Stimulated activated CD8-positive, alpha-beta memory T cell treated with anti-CD3 and anti-CD28 coated beads, Interleukin-12 subunit alpha, Interleukin-12 subunit beta, amount 100 ng/mL, for 24 hours (primary cell): ENCODE measurements around the gene DNAH12.
"Not testable (repeated sequence)": the region's sequence is repeated elsewhere in the genome, so short reads cannot be mapped to it uniquely, and the experiment has no call there.

Experiments
- DNase-seq: peaks from one replicate; pipeline ENCODE4 v3.0.0-alpha.2; 2020; ENCODE audit errors: extremely low read depth

The DNAH12 gene

DNA sequence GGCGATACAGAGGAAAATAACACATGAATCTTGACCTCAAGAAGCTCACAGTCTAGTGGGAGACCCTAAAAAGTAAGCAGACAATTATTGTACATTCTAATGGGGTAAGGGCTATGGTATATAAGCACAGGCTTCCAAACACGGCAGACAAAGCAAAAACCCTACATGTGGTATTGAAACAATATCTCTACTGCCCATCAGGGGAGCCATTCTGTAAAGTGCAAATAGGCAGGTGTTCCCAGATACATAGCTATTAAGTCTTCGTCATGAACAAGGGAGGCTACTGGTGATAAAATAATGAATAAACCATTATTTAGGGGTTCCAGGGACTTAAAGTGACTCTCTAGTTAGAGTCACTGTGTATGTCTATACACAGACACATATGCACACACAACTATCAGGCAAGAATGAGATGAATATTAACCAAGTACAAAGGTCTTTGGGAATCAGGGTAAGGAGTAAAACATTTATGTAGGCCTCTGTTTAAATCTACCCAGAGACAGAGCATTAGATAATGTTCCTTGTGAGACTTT, 213.0 kb downstream of the DNAH12 start:
- no peak for DNase-seq

DNA sequence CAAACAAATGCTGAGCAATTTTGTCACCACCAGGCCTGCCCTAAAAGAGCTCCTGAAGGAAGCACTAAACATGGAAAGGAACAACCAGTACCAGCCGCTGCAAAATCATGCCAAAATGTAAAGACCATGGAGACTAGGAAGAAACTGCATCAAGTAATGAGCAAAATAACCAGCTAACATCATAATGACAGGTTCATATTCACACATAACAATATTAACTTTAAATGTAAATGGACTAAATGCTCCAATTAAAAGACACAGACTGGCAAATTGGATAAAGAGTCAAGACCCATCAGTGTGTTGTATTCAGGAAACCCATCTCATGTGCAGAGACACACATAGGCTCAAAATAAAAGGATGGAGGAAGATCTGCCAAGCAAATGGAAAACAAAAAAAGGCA, 217.6 kb downstream of the DNAH12 start:
- DNase-seq = not testable (repeated sequence)

DNA sequence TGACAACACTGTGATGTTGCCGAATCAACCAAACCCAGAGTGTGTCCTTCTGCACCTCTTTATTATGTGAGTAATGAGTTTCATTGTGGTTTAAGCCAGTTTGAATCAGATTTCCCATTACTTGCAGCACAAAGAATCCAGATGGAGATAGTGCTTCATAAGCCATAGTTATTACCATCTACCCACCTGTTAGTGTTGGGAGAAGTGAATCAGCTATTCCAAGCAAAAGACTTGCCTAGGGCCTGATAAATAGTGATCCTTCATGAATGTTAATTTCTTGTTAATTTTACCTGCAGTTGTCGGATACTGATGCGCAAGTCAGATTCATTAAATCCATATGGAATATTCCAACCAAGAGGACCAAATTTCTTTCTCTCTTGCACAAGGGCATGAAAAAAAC, 229.9 kb downstream of the DNAH12 start:
- DNase-seq = no peak

DNA sequence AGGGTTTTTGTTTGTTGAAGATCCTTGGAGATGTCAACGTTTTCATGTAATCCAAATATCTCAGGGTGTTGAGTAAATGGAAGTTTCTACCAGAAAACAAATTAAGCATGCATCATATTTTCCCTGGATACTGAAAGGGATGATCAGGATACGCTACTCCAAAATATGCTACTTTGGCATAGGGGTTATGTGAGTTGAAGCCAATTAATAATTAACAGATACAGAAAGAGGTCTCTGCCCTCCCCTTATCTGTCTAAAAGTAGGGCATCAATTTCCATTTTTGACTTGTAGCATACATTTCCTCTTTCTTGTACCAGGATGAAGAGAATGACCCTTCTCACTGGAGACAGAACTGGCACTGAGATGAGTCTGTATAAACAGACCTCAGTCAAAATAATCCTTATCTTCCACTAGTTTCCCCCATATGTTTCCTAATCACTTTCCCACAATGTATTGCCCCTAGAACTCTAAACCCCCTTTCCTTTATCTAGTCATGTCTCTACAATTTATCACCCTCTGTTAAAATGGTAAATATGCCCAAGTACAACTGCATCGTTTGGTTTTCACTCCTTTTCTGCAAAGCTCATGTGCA, 234.3 kb downstream of the DNAH12 start:
- DNase-seq = no peak

DNA sequence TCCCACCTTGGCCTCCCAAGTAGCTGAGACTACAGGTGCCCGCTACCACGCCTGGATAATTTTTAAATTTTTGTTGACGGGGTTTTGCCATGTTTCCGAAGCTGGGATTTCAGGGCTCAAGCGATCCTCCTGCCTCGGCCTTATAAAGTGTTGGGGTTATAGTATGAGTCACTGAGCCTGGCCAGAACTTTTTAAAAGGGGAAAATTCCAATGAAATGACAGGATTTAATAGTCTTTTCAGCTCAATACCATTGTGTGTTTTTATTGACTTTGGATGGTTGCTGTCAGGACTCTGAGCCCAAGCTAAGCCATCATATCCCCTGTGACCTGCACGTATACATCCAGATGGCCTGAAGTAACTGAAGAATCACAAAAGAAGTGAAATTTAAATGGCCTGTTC, 240.6 kb downstream of the DNAH12 start:
- DNase-seq = not testable (repeated sequence)

DNA sequence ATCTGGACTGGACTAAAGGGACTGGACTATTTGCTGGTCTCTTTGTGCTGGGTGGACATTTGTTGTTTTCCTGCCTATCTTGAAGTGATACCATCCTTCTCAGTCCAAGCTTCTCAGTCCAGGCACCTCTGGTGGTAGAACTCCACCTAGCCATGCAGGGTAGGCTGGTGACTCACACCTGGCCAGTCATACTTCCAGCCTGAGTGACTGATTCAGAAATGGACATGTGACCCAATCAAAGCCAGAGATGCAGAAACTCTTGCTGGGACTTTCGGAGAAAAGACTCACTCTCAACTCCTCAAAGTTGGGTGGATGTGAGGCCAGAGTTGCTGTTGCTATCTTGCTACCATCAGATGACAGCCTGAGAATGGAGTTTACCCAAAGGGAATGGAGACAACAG, 246.1 kb downstream of the DNAH12 start:
- no peak for DNase-seq

DNA sequence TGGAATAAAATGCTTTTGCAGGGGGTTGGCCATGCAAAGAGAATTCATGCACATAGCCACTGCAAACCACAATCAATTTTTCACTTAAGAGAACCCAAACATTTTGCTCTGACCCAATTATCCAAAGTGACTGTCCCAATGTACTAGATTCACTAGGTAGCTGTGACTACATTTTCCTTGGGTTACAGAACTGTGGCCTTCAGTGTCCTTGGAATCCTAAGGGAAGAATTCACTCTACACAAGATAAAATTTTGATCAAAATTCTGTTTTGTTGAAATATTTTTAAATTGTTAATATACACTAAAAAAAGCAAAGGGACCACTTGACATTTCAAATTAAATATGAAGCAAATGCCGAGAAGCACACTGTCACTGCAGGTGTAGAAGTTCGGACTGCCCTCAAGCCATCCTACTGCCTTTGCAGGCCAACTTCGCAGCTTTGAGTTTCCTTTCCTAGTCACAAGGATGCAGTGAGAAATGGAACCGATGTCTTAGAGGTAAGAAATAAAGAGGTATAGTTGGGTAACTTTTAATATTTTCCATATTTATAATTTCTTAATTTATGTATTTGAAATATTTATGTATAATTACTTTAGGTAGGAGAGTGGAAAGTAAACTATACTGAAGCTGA, 251.1 kb downstream of the DNAH12 start:
- no peak for DNase-seq

DNA sequence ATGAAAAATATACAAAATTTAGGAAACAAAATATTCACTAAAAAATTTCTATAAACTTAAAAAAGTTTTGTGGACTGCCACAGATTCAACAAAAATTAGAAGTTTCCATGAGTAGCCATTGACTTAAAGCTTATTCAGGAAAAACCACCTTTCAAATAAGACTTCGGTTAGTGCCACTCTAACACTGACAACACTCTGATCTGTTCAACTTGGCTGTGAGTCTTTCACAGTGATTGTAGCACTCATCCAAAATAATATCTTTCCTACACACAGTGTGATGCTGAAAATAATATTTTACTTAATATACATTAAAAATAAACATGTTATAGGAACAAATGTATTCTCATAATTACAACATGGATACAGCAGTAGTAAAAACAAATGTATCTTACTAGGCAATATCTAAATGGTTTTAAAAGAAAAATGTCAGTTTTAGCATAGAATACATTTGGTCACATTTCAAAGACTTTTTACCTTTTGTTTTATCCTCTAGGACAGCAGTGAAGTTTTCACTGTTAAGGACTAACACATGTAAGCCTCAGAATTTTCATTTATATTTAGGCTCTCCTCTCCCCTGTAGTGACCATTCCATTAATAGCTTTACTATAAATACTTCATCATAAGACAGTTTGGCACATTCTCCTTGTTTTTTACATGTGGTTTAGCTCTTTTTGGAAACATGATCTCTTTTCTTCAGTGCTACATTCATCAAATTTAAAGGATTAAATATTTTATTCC, 251.8 kb downstream of the DNAH12 start, which contains the start of gene ASB14:
TSS of gene ASB14 (minus strand) at position 527 of the 738 bp plus-strand sequence. CDS start 652 bp downstream, outside the sequence.
- DNase-seq = no peak

DNA sequence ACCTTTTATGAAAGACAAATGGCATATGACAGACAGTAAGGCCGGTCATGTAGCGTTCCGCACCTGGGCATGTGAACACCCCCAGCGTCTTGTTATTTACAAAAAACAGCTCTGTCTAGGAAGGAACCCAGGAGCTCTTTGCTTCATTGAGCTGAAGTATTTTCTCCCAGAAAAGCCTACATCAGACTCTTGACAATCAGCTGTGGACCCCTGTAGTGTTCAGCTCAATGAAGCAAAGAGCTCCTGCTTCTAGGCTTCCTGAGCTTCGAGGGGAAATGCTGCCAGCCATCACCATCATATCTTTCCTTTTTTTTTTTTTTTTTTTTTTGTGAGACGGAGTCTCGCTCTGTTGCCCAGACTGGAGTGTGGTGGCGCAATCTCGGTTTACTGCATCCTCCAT, 255.7 kb downstream of the DNAH12 start:
- DNase-seq = no peak

DNA sequence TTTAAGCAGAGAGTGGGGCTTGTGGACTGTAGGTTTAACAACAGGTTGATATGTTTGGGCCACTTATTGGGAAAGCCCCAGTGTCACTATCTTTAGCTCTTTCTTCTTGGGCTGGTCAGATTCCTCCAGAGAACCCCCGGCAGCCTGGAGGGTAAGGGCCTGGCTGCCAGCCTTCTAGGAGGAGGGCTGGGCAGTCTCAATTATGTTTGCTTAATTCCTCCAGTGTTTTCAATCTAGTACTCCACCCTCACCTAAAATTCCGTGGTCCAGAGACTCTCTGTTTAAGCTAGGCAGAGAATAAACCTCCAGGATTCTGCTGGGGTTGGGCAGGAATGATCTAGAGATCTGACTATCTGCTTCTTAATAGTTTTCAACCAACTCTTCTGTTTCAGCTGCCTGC, 256.9 kb downstream of the DNAH12 start:
- DNase-seq = no peak

DNA sequence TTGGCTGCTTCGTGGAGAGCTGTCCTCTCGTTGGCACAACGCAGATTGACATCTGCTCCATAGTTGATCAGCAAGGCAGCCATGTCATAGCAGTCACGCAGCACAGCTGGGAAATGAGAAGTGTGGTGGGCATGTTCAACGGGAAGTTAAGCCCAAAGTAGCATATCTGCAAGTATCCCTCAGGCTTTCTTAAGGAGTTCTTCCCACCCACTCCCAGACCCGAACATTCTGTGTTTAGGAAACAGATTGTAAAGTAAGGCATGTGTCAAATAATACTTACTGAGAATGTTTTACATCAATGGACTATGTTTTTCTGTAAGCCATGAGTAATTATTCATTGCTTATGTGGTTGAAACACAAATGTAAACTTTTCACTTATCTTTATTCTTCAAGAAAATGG, 260.8 kb downstream of the DNAH12 start:
- DNase-seq = no peak

DNA sequence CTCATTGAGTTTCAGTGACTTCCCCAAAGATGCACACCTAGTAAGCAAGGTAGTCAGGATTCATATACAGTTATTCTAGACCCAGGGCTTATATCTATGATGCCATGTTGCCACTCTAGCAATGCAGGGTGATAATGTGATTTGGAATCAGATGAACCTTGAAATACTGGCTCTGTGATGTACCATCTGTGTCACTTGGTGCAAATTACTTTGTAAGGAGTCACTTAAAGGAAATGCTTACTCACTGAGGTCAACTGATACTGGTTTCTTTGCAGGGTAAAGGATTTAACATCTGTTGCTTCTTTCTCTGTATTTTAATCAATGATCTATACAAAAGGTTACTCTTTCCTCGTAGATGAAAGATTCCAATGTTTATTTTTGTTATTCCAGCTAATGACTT, 262.4 kb downstream of the DNAH12 start:
- DNase-seq = no peak

DNA sequence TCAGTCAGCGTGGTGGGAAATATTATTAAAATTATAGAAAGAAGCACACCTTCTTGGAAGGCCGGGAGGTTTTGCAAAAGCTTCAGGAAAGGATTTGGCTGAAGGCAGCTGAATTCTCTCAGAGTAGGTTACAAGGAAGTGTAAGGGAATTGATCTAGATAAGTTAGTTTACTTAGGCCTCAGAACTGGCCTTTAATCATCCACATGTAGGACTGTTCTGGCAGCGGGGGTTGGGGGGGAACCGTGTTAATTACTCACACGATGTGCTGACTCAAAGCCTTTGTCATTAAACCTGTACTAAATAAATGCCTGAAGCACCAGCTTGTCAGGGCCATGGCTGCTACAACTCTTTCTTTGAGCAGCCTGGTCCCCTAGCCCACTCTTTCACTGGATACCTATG, 264.5 kb downstream of the DNAH12 start:
- DNase-seq = no peak

DNA sequence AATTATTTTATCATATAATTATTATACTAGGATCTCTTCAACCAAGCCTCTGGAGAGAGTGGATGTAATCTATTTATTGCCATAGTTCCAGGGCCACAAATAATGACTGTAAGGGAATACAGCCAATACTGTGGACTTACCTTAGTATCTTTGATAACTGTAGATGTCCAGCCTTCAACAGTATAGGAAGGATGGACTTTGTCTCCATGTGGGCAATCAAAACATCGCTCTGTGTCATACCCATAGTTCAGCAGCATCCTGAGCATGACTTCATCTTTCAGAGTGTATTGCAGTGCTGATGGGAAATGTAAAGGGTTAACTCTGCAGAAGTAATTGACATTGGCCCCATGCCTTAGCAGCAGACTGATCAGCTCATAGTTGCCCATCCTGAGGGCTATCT, 265.9 kb downstream of the DNAH12 start:
- DNase-seq = no peak

DNA sequence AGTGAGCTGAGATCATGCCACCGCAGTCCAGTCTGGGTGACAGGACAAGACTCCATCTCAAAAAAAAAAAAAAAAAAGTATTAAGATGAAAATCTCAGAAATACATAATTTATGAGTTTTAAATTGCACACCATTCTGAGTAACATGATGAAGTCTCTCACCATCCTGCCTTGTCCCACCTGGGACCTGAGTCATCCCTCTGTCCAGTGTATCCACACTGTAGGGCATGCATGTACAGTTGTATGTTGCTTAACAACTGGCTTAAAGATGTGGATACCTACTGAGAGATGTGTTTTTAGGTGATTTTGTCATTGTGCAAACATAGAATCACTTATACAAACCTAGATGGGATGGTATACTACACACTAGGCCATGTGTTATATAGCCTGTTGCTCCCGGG, 268.8 kb downstream of the DNAH12 start:
- DNase-seq = no peak

DNA sequence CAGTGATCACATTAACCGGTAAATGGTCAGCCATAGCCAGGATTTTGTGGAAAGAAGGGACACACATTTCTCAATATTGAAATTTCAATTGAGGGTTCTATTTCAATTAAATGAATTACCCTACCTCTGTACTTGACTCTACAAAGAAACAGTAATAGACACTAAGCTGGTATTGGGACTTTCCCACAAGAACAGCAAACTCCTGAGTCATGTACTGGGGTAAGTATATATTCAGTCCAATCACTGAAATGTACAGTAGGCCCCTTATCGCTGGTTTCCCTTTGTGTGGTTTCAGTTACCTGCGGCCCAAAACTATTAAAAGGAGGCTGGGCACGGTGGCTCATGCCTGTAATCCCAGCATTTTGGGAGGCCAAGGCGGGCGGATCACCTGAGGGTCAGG, 269.3 kb downstream of the DNAH12 start:
- DNase-seq = no peak

DNA sequence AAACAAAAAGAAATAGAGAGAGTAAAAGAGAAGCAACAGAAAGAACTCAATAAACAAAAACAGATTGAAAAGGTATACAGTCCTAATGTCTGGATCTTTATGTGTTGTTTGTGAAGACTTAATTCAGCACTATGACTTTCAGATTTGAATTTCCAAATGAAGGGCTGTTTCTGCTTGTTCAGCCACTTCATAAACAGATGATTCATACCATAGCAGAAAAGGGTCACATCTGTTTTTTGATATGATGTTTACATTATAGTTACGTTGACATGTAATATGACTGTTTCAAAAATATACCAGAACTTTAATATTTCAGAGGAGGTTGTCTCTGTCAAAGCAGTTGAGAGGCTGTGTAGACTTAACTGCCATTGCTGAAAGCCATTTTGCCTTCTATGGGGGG, 275.7 kb downstream of the DNAH12 start:
- no peak for DNase-seq

DNA sequence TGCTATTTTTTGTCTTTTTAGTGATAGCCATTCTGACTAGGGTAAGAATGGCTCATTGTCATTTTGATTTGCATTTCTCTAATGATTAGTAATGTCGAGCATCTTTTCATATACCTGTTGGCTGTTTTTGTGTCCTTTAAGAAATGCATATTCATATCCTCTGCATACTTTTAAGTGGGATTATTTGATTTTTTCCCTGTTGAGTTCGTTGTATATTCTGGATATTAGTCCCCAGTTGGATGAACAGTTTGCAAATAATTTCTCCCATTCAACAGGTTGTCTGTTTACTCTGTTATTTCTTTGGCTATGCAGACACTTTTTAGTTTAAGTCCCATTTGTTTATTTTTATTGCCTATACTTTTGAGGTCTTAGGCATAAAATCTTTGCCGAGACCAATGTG, 282.2 kb downstream of the DNAH12 start:
- no peak for DNase-seq

DNA sequence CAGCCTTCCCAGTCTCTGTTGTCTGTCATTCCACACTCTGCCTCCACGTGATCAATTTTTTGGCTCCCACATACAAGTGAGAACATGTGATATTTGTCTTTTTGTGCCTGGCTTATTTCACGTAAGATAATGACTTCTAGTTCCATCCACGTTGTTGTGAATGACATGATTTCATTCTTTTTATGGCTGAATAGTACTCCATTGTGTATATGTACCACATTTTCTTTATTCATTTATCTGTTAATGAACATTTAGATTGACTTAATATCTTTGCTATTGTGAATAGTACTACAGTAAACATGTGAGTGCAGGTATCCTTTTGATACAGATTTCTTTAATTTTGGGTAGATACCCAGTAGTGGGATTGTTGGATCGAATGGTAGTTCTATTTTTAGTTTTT, 283.0 kb downstream of the DNAH12 start:
- no peak for DNase-seq

DNA sequence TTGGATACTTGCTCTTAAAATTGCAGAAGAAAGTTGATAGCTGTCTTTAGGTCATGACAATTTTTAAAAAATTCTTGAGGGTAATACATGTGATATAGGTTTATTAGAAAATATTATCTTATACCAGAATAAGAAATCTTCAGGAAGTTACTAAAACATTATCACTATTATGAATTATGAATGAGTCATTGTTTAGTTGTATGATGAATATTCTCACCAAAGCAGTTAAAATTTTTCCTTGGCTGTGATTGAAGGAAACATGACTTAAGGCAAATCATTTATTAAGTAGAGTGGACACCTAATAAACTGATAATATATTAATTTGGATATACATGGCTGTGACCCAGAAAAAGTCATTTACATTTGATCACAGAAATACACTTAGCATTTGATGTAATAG, 286.5 kb downstream of the DNAH12 start:
- no peak for DNase-seq

DNA sequence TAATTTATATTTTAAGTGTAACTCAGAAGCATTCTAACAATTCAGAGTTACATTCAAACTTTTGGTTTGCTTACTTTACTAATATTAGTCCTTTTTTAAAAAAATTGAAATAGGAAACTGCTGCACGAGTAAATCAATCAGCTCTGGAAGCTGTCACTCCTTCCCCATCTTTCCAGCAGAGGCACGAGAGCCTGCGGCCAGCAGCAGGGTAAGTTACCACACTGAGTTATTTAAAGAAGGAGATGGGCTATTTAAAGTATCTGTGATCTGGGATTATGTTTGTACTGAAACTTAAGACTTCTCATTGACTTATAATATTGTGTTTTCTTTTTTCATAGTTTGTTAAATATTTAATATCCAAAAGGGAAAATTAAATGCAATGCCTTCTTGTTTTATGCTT, 287.3 kb downstream of the DNAH12 start:
- DNase-seq = no peak

DNA sequence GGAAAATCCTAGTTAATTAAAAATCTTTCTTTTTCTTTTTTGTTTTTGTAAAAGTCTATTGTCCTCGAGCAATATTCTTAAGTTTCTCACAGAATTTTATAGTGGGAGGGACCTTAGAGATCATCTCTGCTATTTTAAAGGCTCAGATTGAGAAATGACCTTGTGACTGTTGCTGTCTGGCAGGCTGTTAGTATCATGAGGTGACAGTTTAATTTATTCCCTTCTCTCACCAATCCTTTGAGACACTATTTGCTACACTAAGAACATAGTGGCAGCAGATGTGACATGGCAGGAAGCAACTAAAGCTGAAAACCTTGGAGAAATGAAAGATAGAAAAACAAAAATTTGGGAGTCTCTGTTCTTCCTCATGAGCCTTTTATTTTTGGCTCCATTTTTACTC, 291.7 kb downstream of the DNAH12 start:
- no peak for DNase-seq

DNA sequence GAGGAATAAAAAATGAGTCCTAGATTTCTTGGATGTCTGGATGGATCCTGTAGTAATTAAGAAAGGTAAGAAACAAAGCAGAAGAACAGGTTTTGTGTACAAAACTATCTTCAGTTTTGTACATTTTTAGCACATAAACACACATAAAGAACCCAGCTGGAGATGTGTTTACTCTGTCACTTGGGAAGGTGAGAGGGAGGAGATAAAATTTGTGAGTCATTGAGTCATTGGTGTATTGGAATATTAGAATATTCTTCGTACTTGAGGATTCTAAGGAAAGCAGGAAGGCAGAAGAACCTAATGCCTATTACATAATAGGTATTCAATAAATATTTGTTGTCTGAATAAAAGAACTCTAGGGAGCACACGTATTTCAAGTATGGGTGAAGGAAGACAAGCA, 299.2 kb downstream of the DNAH12 start:
- no peak for DNase-seq
